ENCODE results near the gene ASIP.
"Not testable (repeated sequence)": the region's sequence is repeated elsewhere in the genome, so short reads cannot be mapped to it uniquely, and the experiment has no call there.

ASIP gene

GRCh38 chr20:34240693-34241615 lies at the start of gene ASIP:
TSS of gene ASIP (plus strand) at chr20:34241423. CDS start at chr20:34260375, 18,952 bp downstream.
- DNase-seq (ENCODE audit: extremely low read depth in 1 of 2, low read depth in 1 of 2) = no peak

- DNase-seq (ENCODE audit: extremely low read depth in 1 of 2, low read depth in 1 of 2) = no peak
These were observed 48.2 kb upstream of the ASIP start for GRCh38 chr20:34193051-34193450.

- no peak for DNase-seq (ENCODE audit: extremely low read depth in 1 of 2, low read depth in 1 of 2)
These were observed 42.0 kb upstream of the ASIP start for GRCh38 chr20:34199183-34199582.

- no peak for DNase-seq (ENCODE audit: extremely low read depth in 1 of 2, low read depth in 1 of 2)
These were observed 41.2 kb upstream of the ASIP start for GRCh38 chr20:34200023-34200422.

- DNase-seq (ENCODE audit: extremely low read depth in 1 of 2, low read depth in 1 of 2) = no peak
These were observed 39.7 kb upstream of the ASIP start for GRCh38 chr20:34201531-34201930.

- not testable (repeated sequence) for DNase-seq (ENCODE audit: extremely low read depth in 1 of 2, low read depth in 1 of 2)
These were observed 35.9 kb upstream of the ASIP start for GRCh38 chr20:34205172-34205880.

GRCh38 chr20:34209111-34209510 lies 32.1 kb upstream of the ASIP start:
- DNase-seq (ENCODE audit: extremely low read depth in 1 of 2, low read depth in 1 of 2) = no peak

- no peak for DNase-seq (ENCODE audit: extremely low read depth in 1 of 2, low read depth in 1 of 2)
These were observed 31.0 kb upstream of the ASIP start for GRCh38 chr20:34210271-34210670.

- no peak for DNase-seq (ENCODE audit: extremely low read depth in 1 of 2, low read depth in 1 of 2)
These were observed 29.6 kb upstream of the ASIP start for GRCh38 chr20:34211591-34211990.

GRCh38 chr20:34213213-34213612 lies 28.0 kb upstream of the ASIP start:
- DNase-seq (ENCODE audit: extremely low read depth in 1 of 2, low read depth in 1 of 2) = no peak

- peak; percentile 32 to 55 for DNase-seq (ENCODE audit: extremely low read depth in 1 of 2, low read depth in 1 of 2)
These were observed 25.4 kb upstream of the ASIP start for GRCh38 chr20:34215711-34216381.

- no peak for DNase-seq (ENCODE audit: extremely low read depth in 1 of 2, low read depth in 1 of 2)
These were observed 24.9 kb upstream of the ASIP start for GRCh38 chr20:34216382-34216742.

GRCh38 chr20:34220561-34220960 lies 20.7 kb upstream of the ASIP start:
- DNase-seq (ENCODE audit: extremely low read depth in 1 of 2, low read depth in 1 of 2) = no peak

GRCh38 chr20:34222208-34222607 lies 19.0 kb upstream of the ASIP start:
- peak in 1 of 2 donors; percentile 11 for DNase-seq (ENCODE audit: extremely low read depth in 1 of 2, low read depth in 1 of 2)

GRCh38 chr20:34224251-34224650 lies 17.0 kb upstream of the ASIP start:
- DNase-seq (ENCODE audit: extremely low read depth in 1 of 2, low read depth in 1 of 2) = not testable (repeated sequence)

- DNase-seq (ENCODE audit: extremely low read depth in 1 of 2, low read depth in 1 of 2) = no peak
These were observed 9.6 kb upstream of the ASIP start for GRCh38 chr20:34231634-34232033.

GRCh38 chr20:34232494-34233087 lies 8.6 kb upstream of the ASIP start:
- DNase-seq (ENCODE audit: extremely low read depth in 1 of 2, low read depth in 1 of 2) = no peak

- DNase-seq (ENCODE audit: extremely low read depth in 1 of 2, low read depth in 1 of 2) = no peak
These were observed 7.5 kb upstream of the ASIP start for GRCh38 chr20:34233687-34234086.

GRCh38 chr20:34235875-34236274 lies 5.3 kb upstream of the ASIP start:
- DNase-seq (ENCODE audit: extremely low read depth in 1 of 2, low read depth in 1 of 2) = no peak

- DNase-seq (ENCODE audit: extremely low read depth in 1 of 2, low read depth in 1 of 2) = no peak
These were observed 3.3 kb upstream of the ASIP start for GRCh38 chr20:34237942-34238341.

- no peak for DNase-seq (ENCODE audit: extremely low read depth in 1 of 2, low read depth in 1 of 2)
These were observed 1.1 kb upstream of the ASIP start for GRCh38 chr20:34240121-34240520.

Data from stimulated activated CD8-positive, alpha-beta memory T cell treated with anti-CD3 and anti-CD28 coated beads, Interleukin-7, amount 100 ng/mL, for 48 hours (primary cell).